Inferior parietal cortex (tissue), 1 donor: ENCODE data around the gene DUOX2.
"Not testable (repeated sequence)": the region's sequence is repeated elsewhere in the genome, so short reads cannot be mapped to it uniquely, and the experiment has no call there.

Experiments
- DNase-seq: peaks from one replicate; pipeline ENCODE4 v3.0.0-alpha.2; 2016; ENCODE audit errors: extremely low spot score

DUOX2 gene

GRCh38 chr15:45073602-45074001 is 40.4 kb downstream of the DUOX2 start:
- DNase-seq, result not testable (repeated sequence)

GRCh38 chr15:45069942-45070360 is 44.0 kb downstream of the DUOX2 start:
- DNase-seq, result not testable (repeated sequence)

GRCh38 chr15:45064386-45064785 is 49.6 kb downstream of the DUOX2 start:
- DNase-seq, result no peak

GRCh38 chr15:45062301-45062700 is 51.7 kb downstream of the DUOX2 start:
- DNase-seq, result not testable (repeated sequence)

GRCh38 chr15:45058690-45059675 is 55.0 kb downstream of the DUOX2 start:
- not testable (repeated sequence) for DNase-seq

- not testable (repeated sequence) for DNase-seq
Observed at GRCh38 chr15:45052676-45053075, 61.3 kb downstream of the DUOX2 start.

GRCh38 chr15:45050587-45050986 is 63.4 kb downstream of the DUOX2 start:
- DNase-seq, result no peak

GRCh38 chr15:45048794-45049631 is 65.0 kb downstream of the DUOX2 start:
- DNase-seq, result no peak

- not testable (repeated sequence) for DNase-seq
Observed at GRCh38 chr15:45048449-45048793, 65.6 kb downstream of the DUOX2 start.

- not testable (repeated sequence) for DNase-seq
Observed at GRCh38 chr15:45044270-45044669, 69.7 kb downstream of the DUOX2 start.

- DNase-seq, result not testable (repeated sequence)
Observed at GRCh38 chr15:45042859-45043258, 71.1 kb downstream of the DUOX2 start.
